GM19438 (cell line): ENCODE data around the gene ELL2.
"Not testable (repeated sequence)": the region's sequence is repeated elsewhere in the genome, so short reads cannot be mapped to it uniquely, and the experiment has no call there.

Experiments used
- ATAC-seq: cut with Tn5 transposase; IDR thresholded peaks from one replicate; pipeline ENCODE4 v1.9.1; 2021; ENCODE audit warnings: low read depth; ENCODE audit not compliant: unreplicated experiment

ELL2 gene

GRCh38 chr5:95864944-95865504 is 96.6 kb downstream of the ELL2 start:
- no peak for ATAC-seq

DNA sequence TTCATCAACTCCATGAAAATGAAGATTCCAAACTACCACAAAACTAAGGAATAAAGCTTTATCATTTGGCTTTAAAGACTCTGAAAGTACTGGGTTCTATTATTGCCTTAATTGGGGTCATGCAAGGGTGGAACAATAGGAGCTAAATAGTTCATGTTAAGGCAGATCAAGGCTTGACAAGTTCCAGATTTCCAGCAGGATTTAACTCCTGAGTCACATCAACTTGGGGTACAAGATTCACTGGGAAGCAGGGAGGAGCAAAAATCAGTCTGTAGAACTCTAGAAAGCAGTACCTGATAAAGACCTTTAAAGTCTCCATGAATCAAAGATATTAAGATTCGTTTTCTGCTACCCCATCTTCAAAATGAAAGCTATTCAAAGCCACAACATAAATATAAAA is 97.2 kb downstream of the ELL2 start:
- no peak for ATAC-seq

DNA sequence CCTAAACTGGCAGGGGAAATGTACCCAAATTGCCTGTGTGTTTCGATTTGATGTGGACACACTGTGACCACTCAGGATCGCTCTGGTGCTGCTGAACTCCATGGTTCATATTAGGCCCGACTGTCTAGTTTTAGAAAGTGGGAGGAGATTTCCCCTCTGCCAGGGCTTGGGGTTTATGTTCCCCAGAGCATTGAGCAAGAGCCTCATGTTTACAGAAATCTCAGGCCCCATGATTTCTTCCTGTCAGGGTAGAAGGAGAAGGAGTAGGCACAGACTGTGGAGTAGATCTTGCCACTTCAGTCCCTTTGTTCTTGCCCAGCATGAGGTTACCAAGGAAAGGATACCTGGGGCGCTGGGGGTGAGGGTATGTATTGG is 98.3 kb downstream of the ELL2 start:
- no peak for ATAC-seq

GRCh38 chr5:95862671-95863382 is 98.8 kb downstream of the ELL2 start:
- no peak for ATAC-seq

DNA sequence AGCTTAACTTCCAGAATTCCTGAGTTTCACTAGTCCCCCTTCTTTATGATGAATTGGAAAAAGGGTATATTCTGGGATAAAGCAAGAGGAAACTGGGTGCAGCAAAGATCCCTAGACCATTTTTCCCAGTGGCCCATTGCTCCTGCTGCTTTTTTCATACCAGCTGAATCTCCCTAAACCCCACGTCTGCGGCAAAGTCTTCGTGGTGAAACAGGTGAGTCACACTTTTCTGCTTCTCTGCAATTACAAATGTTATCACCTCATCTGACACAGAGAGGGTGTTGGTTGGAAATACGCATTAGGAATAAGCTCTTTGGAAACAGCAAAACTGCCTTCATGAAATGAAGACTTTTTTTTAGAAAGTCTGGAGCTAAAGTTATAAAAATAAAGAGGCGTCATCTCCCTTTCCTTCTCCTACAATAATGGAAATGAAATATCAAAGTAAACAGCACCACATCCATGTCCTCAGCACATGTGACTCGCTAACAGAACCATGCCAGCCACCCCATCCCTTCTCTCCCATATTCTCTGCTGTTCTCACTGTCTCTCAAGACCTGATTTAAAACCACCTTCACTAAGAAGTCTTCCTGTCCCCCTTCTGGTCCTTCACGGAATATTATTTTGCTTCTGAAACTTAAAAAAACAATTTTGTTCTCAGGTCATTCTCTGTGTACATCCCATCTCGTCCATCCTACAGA is 99.6 kb downstream of the ELL2 start:
- no peak for ATAC-seq

DNA sequence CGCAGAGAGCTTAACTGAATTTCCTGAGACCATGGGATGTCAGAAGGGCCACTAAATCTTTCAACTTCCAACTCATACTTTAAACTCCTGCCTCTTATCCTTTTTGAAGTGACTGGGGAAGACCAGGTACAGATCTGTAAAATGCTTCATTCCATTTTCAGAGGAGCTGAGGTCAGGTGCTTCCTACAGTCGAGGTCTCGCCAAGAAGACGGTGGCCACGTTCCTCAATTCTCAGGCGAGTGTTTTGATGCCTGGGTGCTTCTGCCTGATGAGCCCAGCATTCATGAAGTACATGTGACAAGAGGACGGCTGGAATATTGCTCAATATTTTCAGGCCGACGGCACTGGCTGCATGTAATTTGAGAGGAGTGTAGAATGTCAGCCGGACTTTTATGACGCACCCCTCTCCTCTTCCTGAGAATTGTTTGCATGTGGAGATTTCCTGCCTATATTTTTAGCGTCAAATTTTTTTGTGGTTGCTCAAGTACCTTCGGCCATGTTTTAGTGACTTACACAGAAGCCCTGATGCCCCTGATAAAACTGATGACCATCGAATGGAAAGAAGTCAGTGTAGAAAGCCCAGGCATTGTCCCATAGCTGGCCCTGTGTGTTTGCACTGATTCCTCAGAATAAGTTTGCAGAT is 100.3 kb downstream of the ELL2 start:
- no peak for ATAC-seq

DNA sequence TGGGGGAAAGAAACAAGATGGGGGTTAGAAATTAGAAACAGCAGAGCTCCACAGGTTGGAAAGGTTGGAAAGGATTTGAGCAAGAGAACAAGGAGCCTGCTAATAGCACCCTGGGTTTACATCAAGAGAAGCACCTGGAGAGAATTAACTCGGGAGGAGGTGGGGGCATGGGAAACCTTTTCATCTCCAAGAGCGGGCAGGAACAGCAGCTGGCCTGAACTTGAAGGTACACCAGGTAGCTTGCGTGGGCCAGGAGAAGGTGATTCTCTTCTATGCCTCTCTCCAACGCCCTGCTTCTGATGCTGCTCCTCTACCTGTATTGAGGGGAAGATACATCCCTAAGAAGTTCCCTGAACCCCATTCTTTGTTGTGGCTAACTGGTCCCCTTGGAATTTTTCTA is 102.0 kb downstream of the ELL2 start:
- ATAC-seq, result no peak

DNA sequence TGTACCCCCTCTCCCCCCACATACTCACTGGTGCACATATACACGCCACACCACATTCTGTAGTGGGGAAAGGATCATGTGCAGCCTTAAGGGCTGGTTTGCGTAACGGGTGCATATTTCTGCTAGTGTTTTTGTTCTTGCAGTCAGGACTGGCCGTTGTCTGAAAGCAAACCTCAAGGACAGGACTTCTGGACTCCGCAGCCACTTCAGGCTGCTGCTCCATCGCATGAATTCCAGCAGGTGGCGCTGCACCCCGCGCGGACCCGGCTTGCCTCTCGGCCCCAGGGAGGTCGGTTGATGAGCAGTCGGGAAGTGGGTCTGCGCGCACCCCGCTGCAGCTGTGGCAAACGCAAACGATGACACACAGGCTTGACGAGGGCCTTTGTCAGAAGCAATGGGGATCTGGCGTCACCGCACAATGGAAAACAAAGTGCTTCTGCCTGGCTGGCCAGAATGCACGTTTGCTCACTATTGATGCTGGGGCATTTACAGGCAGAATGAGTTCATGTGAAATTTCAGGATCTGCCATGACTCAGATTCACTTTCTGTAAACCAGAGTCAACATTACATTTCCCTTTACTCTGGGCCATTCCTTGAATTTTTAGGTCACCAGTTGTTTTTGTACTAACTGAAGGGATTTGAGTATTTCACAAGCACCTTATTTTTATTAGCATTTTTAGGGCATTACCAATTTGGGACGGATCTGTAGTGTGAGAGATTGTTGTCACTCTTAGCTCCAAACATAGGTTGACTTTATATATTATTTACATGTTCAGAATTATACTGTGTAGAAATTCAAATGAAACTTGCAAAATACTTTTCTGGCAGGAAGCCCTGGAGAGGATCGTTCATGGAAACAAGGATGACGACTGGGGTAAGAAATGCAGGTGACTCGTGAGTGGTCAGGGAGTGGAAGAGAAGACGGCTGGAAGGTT is 102.7 kb downstream of the ELL2 start:
- ATAC-seq, result peak; percentile 93

GRCh38 chr5:95858023-95858461 is 103.6 kb downstream of the ELL2 start:
- ATAC-seq, result no peak

- ATAC-seq, result no peak
Measured at GRCh38 chr5:95857185-95857945, 104.3 kb downstream of the ELL2 start.

- no peak for ATAC-seq
Measured at GRCh38 chr5:95856501-95856981, 105.1 kb downstream of the ELL2 start.

DNA sequence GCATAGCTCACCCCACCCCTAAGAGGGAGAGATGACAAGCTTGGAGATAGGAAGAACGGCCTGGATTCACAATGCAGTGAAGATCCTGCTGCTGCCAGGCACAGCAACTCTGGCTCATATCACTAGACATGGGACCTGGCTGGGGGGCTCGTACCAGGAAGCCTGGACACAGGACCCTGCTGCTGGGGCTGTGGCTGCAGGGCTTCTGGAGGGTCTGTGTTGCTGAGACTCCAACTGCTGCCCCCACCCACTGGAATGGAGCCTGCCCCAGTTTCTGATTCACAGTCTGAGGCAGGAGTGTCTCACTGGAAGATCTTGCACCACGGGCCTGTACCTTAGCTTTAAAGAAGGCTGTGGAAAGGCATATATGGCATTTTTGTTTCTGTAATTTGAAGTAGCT is 108.2 kb downstream of the ELL2 start:
- no peak for ATAC-seq

DNA sequence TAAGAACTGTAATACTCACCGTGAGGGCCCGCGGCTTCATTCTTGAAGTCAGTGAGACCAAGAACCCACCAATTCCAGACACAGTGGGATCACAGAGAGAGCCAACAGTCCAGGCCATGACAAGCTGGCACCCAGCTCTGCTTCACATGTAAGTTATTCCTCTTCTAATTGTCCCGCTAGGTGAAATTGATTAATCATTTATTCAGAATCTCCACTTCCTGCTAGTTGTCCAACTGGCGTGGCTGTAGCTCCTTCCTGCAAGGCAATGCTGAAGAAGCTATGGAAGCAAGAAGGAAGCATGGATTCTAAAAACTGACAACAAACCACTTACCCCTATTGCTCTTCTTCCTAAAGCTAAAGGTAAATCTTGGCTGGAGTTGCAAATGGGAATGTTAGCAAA is 109.1 kb downstream of the ELL2 start:
- ATAC-seq, result no peak

- ATAC-seq, result not testable (repeated sequence)
Measured at GRCh38 chr5:95851141-95851540, 110.5 kb downstream of the ELL2 start.

DNA sequence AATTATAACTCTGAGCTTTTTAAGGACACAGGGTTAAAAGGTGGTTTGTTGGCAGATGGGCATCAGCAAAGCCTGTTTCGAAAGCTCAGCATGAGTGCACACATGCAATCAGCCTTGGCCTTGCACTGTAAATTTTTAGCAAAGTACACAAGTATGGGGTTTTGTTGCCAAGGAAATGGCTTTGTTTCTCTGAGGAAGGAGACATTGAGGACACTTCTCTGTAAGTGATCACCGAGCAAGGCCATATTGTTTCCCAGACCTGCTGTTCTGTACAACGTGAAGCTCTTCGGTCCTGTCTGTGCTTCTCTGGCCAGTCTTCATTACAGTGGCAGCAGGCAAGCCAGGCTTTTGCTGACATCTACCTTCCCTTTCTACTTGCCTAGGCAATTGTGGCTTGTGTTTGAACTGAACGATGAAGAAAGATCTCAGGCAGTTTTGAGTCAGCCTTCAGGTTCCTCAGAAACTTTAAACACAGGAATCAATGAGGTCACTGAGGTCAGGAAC is 111.2 kb downstream of the ELL2 start:
- no peak for ATAC-seq

- no peak for ATAC-seq
Measured at GRCh38 chr5:95848701-95849100, 113.0 kb downstream of the ELL2 start.

DNA sequence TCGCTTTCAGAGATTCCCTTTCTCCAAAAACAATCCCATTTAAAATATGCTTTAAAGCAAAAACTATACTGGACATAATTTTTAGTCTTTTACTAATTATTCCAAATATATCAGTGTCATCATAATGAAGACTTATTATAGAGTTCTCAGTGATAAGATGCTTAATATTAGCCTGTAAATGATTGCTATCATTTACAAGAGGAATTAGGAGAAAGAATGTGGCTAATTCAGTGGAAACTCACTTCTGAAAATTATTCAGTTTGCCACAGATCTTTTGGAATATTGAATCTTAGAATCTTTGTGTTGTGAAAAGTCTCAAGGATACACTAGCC is 114.4 kb downstream of the ELL2 start:
- ATAC-seq, result no peak

DNA sequence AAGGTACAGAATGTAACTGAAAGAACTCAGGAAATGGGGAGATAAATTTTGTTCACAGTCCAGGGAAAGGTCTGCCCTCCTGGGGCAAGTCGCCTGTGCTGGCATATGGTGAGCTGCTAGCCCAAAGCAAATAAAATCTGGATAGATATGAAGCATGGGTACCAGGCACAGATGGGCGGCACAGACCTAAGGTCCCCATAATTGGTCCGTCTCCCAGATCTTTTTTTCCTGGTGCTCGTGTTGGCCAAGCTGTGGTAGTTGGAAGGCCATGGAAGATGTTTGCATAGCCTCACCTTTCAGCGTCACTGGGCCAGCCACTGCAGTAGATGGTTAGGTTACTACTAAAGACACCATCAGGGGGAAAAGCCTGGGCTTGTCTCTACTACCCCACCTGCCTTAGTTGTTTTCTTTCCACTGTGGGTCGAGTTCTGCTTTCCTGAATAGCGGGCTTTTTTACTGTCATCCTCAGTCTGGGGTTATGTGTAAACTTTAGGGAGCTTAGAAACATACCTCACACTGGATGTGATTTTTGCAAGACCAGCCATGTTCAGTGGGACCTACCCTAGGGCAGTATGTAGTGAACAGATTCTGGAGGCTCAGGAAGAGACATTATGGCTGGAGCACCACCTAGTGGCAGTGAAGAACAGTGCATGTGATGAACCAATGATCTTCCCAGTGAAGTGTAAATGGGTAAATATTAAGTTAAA is 114.9 kb downstream of the ELL2 start:
- ATAC-seq, result peak; percentile 52

GRCh38 chr5:95845391-95845790 is 116.3 kb downstream of the ELL2 start:
- ATAC-seq, result no peak
